Measurements from ENCODE around the gene THAP11. TPM values are rescaled to one million over a fixed set of nuclear protein-coding genes. Genes with fewer than 3 reads are reported as not detected.
A peak's percentile ranks its signal among the peaks of the same experiment; 100 is the strongest.

THAP11 gene
- total and polyA plus RNA-seq, 2 of the 13 experiments (the other 11 are each of a cell fraction or from before 2014, with no cell fraction given), result 44.2 to 53.4 TPM

DNA sequence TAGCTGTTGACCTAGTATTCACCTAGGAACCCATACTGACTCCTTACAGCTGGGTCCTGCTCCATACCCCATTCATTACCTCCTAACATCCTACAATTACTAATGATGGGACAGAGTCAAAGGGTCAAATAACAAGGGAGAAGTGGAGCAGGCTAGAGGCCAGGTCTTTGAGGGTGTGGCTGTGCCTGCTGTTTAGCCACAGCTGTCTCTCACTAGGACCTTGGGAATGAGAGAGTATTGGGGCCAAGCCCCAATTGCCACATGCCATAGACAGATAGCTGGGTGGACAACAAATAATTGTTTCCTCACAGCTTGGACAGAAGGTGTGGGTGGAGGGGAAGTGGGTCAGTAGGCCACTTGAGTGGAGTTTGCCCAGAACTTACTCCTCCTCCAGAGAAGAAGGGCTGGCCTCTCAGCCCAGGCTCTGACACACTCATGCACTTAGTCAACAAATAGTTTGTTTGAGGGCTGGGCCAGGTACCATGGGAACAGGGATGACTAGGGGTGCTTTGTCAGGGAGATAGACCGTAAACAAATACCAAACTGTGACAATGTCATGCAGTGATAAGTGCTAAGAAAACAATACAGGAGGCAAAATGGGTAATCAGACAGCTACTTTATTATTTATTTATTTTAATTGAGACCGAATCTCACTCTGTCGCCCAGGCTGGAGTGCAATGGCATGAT lies 15.6 kb downstream of the THAP11 start (continued):
- TF ChIP-seq ZNF468 (CRISPR knock-in tag; IDR thresholded peaks at IDR 0.05) (no peak), ZFP37 (CRISPR knock-in tag; IDR thresholded peaks at IDR 0.05; ENCODE audit: borderline replicate concordance) (no peak), REXO4 (CRISPR knock-in tag; IDR thresholded peaks at IDR 0.05; ENCODE audit: borderline replicate concordance) (no peak), RFX5 (IDR thresholded peaks at IDR 0.05; ENCODE audit: low read depth, low read length) (peak; percentile 63), PRDM10 (CRISPR knock-in tag; IDR thresholded peaks at IDR 0.05; ENCODE audit: low read depth) (0 out of 2 replicates have a peak, but pooled peaks have one; percentile 13), THAP11 (CRISPR knock-in tag; IDR thresholded peaks at IDR 0.05) (peak; percentile 84), MEIS1 (CRISPR knock-in tag; IDR thresholded peaks at IDR 0.05; ENCODE audit: borderline replicate concordance) (0 out of 2 replicates have a peak, but pooled peaks have one; percentile 2), ZNF460 (CRISPR knock-in tag; IDR thresholded peaks at IDR 0.05; ENCODE audit: borderline replicate concordance) (no peak), ZKSCAN8 (CRISPR knock-in tag; IDR thresholded peaks at IDR 0.05; ENCODE audit: borderline replicate concordance) (no peak), PAWR (CRISPR knock-in tag; IDR thresholded peaks at IDR 0.05; ENCODE audit: borderline replicate concordance) (no peak), ZNF652 (CRISPR knock-in tag; IDR thresholded peaks at IDR 0.05; ENCODE audit: borderline replicate concordance, low read depth) (no peak), ZNF3 (CRISPR knock-in tag; IDR thresholded peaks at IDR 0.05) (no peak), ZZZ3 (CRISPR knock-in tag; IDR thresholded peaks at IDR 0.05; ENCODE audit: borderline replicate concordance) (no peak), TOPORS (CRISPR knock-in tag; IDR thresholded peaks at IDR 0.05) (no peak), HMGA1 (CRISPR knock-in tag; conservative IDR thresholded peaks at IDR 0.05) (no peak)
- TF ChIP-seq, protein P1, sequence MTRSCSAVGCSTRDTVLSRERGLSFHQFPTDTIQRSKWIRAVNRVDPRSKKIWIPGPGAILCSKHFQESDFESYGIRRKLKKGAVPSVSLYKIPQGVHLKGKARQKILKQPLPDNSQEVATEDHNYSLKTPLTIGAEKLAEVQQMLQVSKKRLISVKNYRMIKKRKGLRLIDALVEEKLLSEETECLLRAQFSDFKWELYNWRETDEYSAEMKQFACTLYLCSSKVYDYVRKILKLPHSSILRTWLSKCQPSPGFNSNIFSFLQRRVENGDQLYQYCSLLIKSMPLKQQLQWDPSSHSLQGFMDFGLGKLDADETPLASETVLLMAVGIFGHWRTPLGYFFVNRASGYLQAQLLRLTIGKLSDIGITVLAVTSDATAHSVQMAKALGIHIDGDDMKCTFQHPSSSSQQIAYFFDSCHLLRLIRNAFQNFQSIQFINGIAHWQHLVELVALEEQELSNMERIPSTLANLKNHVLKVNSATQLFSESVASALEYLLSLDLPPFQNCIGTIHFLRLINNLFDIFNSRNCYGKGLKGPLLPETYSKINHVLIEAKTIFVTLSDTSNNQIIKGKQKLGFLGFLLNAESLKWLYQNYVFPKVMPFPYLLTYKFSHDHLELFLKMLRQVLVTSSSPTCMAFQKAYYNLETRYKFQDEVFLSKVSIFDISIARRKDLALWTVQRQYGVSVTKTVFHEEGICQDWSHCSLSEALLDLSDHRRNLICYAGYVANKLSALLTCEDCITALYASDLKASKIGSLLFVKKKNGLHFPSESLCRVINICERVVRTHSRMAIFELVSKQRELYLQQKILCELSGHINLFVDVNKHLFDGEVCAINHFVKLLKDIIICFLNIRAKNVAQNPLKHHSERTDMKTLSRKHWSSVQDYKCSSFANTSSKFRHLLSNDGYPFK (CRISPR knock-in tag; IDR thresholded peaks at IDR 0.05; ENCODE audit: borderline replicate concordance), result 0 out of 2 replicates have a peak, but pooled peaks have one; percentile 6
- TF ChIP-seq, protein P2, sequence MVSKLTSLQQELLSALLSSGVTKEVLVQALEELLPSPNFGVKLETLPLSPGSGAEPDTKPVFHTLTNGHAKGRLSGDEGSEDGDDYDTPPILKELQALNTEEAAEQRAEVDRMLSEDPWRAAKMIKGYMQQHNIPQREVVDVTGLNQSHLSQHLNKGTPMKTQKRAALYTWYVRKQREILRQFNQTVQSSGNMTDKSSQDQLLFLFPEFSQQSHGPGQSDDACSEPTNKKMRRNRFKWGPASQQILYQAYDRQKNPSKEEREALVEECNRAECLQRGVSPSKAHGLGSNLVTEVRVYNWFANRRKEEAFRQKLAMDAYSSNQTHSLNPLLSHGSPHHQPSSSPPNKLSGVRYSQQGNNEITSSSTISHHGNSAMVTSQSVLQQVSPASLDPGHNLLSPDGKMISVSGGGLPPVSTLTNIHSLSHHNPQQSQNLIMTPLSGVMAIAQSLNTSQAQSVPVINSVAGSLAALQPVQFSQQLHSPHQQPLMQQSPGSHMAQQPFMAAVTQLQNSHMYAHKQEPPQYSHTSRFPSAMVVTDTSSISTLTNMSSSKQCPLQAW (CRISPR knock-in tag; IDR thresholded peaks at IDR 0.05), result 0 out of 2 replicates have a peak, but pooled peaks have one; percentile 44

Data from HepG2 (cell line).